SU-DHL-6 (cell line): ENCODE data around the gene THAP12.

Experiments used
- H2AFZ ChIP-seq: fragments of 200-600 bp; sonication (generic); 2 replicates; pipeline ENCODE4 v1.6.1; 2014; ENCODE audit warnings: low read depth, mild to moderate bottlenecking, moderate library complexity, mixed read lengths, antibody characterized with exemption, low read length; ENCODE audit not compliant: severe bottlenecking
- H3F3A ChIP-seq: fragments of 200-600 bp; shearing (Covaris generic); 2 replicates; pipeline ENCODE4 v1.6.0; 2016; ENCODE audit warnings: antibody characterized with exemption, mild to moderate bottlenecking; ENCODE audit not compliant: insufficient read depth
- H3K27ac ChIP-seq: fragments of 200-600 bp; sonication (generic); 2 replicates; pipeline ENCODE4 v1.5.1; 2016; ENCODE audit warnings: low read depth, mild to moderate bottlenecking, low read length, moderate library complexity, mixed read lengths
- H3K27me3 ChIP-seq: fragments of 200-600 bp; sonication (generic), shearing (Covaris generic); 2 replicates; pipeline ENCODE4 v1.6.0; 2014; ENCODE audit warnings: mild to moderate bottlenecking, low read length
- H3K36me3 ChIP-seq: fragments of 200-600 bp; sonication (generic); 2 replicates; pipeline ENCODE4 v1.6.1; 2014; ENCODE audit warnings: mild to moderate bottlenecking, low read length, mixed read lengths
- H3K4me2 ChIP-seq: fragments of 300-600, 200-600 bp; shearing (Covaris generic), sonication (generic); 2 replicates; pipeline ENCODE4 v1.6.0; 2014; ENCODE audit warnings: low read length, low read depth, mild to moderate bottlenecking; ENCODE audit not compliant: poor library complexity, severe bottlenecking
- H3K4me3 ChIP-seq: fragments of 200-600 bp; sonication (generic); 2 replicates; pipeline ENCODE4 v1.5.1; 2014; ENCODE audit warnings: antibody characterized with exemption, low read length, mild to moderate bottlenecking, mixed read lengths; ENCODE audit not compliant: insufficient read depth, poor library complexity, severe bottlenecking
- H3K79me2 ChIP-seq: fragments of 200-600 bp; sonication (generic); 2 replicates; pipeline ENCODE4 v1.6.1; 2014; ENCODE audit warnings: mild to moderate bottlenecking, low read length, moderate library complexity; ENCODE audit not compliant: insufficient read depth
- H3K9ac ChIP-seq: fragments of 200-600 bp; sonication (generic); 2 replicates; pipeline ENCODE4 v1.7.0; 2014; ENCODE audit warnings: mild to moderate bottlenecking, low read length
- H3K9me2 ChIP-seq: fragments of 200-600 bp; sonication (generic); replicated peaks from 2 replicates; pipeline ENCODE4 v1.6.1; 2014; ENCODE audit warnings: low read length; ENCODE audit not compliant: insufficient read depth
- H3K9me3 ChIP-seq: fragments of 200-600 bp; sonication (generic); 2 replicates; pipeline ENCODE4 v1.6.1; 2014; ENCODE audit warnings: low read length, mixed read lengths; ENCODE audit not compliant: insufficient read depth
- H4K20me1 ChIP-seq: fragments of 200-600 bp; sonication (generic); 2 replicates; pipeline ENCODE4 v1.6.1; 2014; ENCODE audit warnings: low read depth, mild to moderate bottlenecking, antibody characterized with exemption, low read length, moderate library complexity, mixed read lengths
- CTCF ChIP-seq: fragments of 200-600 bp; sonication (generic); IDR thresholded peaks from one replicate; pipeline ENCODE4 v1.5.1; 2017; ENCODE audit warnings: antibody characterized with exemption, mild to moderate bottlenecking, low read length, moderate library complexity; ENCODE audit not compliant: insufficient read depth, poor library complexity, severe bottlenecking
- EZH2phosphoT487 ChIP-seq: fragments of 200-600 bp; sonication (generic), shearing (Covaris generic); conservative IDR thresholded peaks from 2 replicates; pipeline ENCODE4 v1.6.1; 2018; ENCODE audit warnings: mild to moderate bottlenecking, antibody characterized with exemption, low read length, moderate library complexity, mixed read lengths

Gene THAP12

GRCh38 chr11:76337923-76338322 is 43.0 kb downstream of the THAP12 start:
- H3K27me3 ChIP-seq = no peaks in the 10 kb centered on the region
- H2AFZ ChIP-seq = no peak overlapping the region
- no peak overlapping the region for H3K27ac ChIP-seq
- H3K9me2 ChIP-seq = no peaks in the 10 kb centered on the region
- H4K20me1 ChIP-seq = no peaks in the 10 kb centered on the region
- no peaks in the 10 kb centered on the region for H3F3A ChIP-seq
- no peak for TF ChIP-seq CTCF
- TF ChIP-seq EZH2phosphoT487 = no peak
- no peaks in the 10 kb centered on the region for H3K36me3 ChIP-seq
- H3K4me3 ChIP-seq = no peak overlapping the region
- H3K9ac ChIP-seq = no peak overlapping the region
- no peaks in the 10 kb centered on the region for H3K79me2 ChIP-seq
- no peak overlapping the region for H3K4me2 ChIP-seq
- peaks cover 25% of the 10 kb centered on the region; the same call in 1 of the 2 replicates for H3K9me3 ChIP-seq

- Histone ChIP-seq H3K79me2 (no peaks in the 10 kb centered on the region), H3F3A (no peaks in the 10 kb centered on the region), H3K4me2 (no peak overlapping the region), H3K9ac (no peak overlapping the region), H3K36me3 (no peaks in the 10 kb centered on the region), H3K27me3 (no peaks in the 10 kb centered on the region), H3K9me2 (no peaks in the 10 kb centered on the region), H2AFZ (no peak overlapping the region), H3K4me3 (no peak overlapping the region), H3K27ac (no peak overlapping the region), H3K9me3 (peaks cover 25% of the 10 kb centered on the region; the same call in 1 of the 2 replicates), H4K20me1 (no peaks in the 10 kb centered on the region)
- TF ChIP-seq CTCF = no peak
- no peak for TF ChIP-seq EZH2phosphoT487
Observed at GRCh38 chr11:76337469-76337868, 43.5 kb downstream of the THAP12 start.

- Histone ChIP-seq H3K36me3 (no peaks in the 10 kb centered on the region), H3K27ac (no peak overlapping the region), H3K9me3 (peaks cover 25% of the 10 kb centered on the region; the same call in 1 of the 2 replicates), H2AFZ (no peak overlapping the region), H3K4me3 (no peak overlapping the region), H4K20me1 (no peaks in the 10 kb centered on the region), H3K4me2 (no peak overlapping the region), H3K27me3 (no peaks in the 10 kb centered on the region), H3F3A (no peaks in the 10 kb centered on the region), H3K9me2 (no peaks in the 10 kb centered on the region), H3K79me2 (no peaks in the 10 kb centered on the region), H3K9ac (no peak overlapping the region)
- no peak for TF ChIP-seq EZH2phosphoT487
- no peak for TF ChIP-seq CTCF
Observed at GRCh38 chr11:76336597-76336996, 44.3 kb downstream of the THAP12 start.

- H3K4me3 ChIP-seq = no peak overlapping the region
- no peak overlapping the region for H2AFZ ChIP-seq
- TF ChIP-seq CTCF (no peak), EZH2phosphoT487 (no peak)
- H4K20me1 ChIP-seq = no peaks in the 10 kb centered on the region
- H3F3A ChIP-seq = no peaks in the 10 kb centered on the region
- H3K27me3 ChIP-seq = no peaks in the 10 kb centered on the region
- H3K27ac ChIP-seq = no peak overlapping the region
- no peaks in the 10 kb centered on the region for H3K79me2 ChIP-seq
- H3K9me3 ChIP-seq = peaks cover 25% of the 10 kb centered on the region; the same call in 1 of the 2 replicates
- no peak overlapping the region for H3K4me2 ChIP-seq
- H3K9me2 ChIP-seq = no peaks in the 10 kb centered on the region
- no peak overlapping the region for H3K9ac ChIP-seq
- no peaks in the 10 kb centered on the region for H3K36me3 ChIP-seq
Observed at GRCh38 chr11:76335842-76336241, 45.1 kb downstream of the THAP12 start.
